Kidney glomerular epithelial cell (primary cell): ENCODE measurements around the gene DEPDC4.
"Not testable (repeated sequence)": the region's sequence is repeated elsewhere in the genome, so short reads cannot be mapped to it uniquely, and the experiment has no call there.

Experiments used
- DNase-seq: peaks from one replicate; lab custom pipeline; 2025; lab: John Stamatoyannopoulos, UW

DEPDC4 gene

DNA sequence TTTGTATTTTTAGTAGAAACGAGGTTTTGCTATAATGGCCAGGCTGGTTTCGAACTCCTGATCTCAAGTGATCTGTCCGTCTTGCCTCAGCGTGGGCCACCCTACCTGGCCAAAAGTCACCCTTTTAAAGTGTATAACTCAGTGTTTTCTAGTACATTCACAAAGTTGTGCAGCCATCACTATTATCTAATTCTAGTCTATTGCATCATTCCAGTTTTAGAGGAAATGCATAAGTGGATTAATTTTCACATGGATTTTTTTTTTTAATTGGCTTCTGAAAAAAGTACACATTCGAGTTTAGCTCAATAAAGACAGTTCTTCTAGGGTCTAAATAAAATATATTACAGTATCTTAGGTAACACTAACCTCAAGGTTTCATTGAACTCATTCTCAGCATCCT is 3.7 kb downstream of the DEPDC4 start:
- DNase-seq: no peak

DNA sequence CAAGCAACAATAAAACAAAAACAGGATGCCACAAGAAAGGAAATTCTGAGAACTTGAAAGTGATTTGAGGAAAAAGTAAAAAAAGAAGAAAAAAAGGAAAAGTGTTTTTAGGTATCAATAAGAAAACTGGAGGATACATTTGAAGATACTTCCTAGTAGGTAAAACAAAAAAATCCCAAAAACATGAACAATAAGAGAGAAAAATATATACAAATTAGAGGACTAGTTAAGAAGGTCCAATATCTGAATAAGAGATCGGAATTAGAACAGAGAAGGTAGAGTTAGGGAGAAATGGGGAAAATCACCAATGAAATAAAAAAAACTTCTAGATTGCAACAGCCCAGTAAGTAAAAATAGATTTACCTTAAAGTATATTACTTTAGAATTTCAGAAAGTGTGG is 8.8 kb downstream of the DEPDC4 start:
- DNase-seq: no peak

DNA sequence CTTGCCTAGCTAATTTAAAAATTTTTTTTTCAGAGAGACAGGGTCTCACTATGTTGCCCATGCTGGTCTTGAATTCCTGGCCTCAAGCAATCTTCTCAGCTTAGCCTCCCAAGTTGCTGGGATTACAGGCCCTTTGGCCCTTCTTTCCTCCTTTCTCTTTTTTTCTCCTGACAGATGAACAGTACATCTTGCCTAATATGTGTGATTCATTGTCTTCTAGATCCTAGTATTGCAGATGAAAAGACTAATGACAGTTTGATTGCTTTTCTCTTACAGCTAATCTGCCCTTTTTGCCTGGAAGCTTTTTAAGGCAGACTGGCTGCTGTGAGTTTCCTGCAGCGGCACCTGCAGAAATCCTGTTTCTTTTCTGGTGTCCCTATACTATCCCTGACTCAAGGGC is 12.0 kb downstream of the DEPDC4 start:
- DNase-seq: no peak

DNA sequence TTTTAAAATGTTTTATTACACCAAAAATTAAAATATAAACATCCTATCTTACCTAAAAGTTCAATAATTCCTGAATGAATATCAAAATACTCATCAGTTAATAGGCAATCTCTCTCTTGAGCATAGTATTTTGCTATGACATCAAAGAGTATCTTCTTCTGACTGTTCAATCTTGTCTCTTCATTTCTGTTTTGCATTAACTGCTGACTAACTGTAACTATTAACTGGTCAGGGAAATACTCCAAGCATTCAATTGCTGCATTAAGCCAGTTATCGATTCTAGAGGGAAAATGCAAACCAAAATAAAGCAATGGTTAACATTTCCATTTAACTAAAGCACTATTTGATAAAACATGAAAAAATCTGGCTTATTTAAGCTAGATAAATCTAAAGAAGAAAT is 13.4 kb downstream of the DEPDC4 start:
- DNase-seq: peak; percentile 2

DNA sequence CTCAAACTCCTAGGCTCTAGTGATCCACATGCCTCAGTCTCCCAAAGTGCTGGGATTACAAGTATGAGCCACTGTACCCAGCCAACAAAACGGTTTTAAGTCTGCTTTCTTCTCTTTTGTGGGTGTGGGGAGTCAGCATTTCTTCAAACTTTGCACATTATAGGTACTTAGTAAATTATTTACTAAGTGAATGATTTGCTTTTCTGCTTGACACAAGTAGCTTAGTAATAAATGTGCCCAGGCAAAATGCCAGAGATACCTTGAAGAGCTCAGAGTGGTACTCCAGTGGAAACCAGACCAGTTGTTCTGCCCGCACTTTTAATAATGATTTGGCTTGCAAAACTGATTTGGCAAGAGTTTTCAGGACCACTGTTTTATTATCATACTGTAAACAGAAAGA is 15.0 kb downstream of the DEPDC4 start:
- DNase-seq: peak; percentile 82

DNA sequence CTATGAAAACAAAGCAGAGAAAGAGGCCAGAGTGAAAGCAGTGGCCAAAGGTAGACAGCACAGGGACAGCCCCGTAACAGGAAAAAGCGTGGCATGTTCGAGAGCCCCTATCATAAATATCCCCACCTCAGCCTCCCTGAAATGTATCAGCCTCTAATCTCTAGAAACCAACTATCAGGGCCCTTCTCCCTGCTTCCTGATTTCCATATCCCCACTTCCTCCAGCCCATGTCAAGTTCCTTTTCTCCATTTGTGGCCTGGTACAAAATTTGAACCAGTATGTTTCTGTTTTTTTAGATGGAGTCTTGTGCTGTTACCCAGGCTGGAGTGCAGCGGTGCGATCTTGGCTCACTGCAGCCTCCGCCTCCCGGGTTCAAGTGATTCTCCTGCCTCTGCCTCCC is 16.9 kb downstream of the DEPDC4 start:
- no peak for DNase-seq

DNA sequence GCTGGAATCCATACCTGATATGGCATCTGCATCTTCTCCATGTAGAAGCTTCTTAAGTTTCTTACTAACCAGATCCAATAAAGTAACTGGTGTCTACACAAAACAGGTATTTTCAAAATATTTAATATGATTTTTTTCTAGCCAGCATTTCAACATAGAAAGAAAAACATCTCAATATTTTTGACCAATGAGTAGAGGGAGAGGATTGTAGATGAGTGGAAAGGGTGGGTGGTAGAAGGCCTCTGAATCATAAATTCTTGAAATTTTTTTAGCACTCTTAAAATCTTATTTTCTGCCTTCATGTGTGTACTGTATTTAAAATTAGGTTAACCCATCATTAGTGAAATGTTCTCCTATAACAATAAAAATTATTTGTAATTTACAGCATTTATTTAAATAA is 18.0 kb downstream of the DEPDC4 start:
- DNase-seq: no peak

DNA sequence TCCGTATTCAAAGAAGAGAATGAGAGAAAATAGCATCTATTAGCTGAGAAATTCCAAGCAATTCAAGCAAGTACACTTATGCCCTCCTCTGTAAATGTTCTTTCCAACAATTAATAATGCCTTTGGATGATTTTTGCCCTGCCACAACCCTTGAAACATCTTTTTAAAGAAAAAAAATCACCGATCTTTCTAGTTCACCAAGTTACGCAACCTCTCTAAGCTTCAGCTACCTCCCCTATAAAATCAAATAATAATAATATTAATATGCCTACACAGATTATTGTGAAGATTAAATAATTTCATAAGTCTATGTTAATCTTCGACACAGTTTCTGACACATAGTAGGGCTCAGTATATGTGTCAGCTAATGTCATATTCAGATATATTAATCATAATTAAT is 19.1 kb downstream of the DEPDC4 start:
- no peak for DNase-seq

DNA sequence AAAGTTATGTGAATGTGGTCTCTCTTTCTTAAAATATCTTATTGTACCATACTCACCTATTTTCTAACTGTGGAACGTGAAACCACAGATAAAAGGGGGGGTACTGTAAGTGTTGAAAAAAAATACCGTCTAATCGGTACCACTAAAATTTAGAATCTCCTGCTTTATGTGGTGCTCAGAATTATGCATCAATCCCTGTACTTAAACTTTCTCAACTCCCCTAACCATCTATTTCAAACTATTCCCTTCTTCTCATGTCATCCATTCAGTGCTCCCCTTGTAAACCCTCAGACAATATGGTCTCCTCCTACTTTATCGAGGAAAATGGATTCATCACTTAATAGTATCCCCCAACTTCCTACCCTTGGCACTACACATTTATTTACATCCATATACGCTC is 23.7 kb downstream of the DEPDC4 start:
- no peak for DNase-seq

DNA sequence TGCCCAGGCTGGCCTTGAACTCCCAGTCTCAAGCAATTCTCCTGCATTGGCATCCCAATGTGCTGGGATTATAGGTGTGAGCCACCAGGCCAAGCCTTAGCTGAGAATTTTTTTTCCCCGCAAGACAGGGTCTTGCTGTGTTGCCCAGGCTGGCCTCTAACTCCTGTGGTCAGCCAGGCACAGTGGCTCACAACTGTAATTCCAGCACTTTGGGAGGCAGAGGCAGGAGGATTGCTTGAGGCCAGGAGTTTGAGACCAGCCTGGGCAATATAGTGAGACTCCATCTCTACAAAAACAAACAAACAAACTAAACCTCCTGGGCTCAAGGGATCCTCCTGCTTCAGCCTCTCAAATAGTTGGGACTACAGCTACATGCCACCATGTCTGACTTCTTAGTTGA is 27.3 kb downstream of the DEPDC4 start:
- no peak for DNase-seq

DNA sequence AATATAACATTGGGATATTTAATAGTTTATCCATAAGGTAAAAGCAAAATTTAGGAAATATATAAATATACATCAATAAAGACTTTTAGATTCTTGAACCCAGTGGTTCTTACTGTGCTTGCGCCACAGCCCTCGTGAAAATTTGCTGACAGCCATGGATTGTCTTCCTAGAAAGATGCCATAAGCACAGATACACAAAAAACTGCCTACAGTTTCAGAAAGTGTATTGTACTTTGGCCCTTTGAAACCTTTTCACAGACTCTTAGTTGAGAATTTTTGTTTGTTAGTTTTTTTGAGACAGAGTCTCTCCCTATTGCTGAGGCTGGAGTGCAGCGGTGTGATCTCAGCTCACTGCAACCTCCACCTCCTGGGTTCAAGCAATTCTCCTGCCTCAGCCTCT is 28.1 kb downstream of the DEPDC4 start:
- DNase-seq: no peak

DNA sequence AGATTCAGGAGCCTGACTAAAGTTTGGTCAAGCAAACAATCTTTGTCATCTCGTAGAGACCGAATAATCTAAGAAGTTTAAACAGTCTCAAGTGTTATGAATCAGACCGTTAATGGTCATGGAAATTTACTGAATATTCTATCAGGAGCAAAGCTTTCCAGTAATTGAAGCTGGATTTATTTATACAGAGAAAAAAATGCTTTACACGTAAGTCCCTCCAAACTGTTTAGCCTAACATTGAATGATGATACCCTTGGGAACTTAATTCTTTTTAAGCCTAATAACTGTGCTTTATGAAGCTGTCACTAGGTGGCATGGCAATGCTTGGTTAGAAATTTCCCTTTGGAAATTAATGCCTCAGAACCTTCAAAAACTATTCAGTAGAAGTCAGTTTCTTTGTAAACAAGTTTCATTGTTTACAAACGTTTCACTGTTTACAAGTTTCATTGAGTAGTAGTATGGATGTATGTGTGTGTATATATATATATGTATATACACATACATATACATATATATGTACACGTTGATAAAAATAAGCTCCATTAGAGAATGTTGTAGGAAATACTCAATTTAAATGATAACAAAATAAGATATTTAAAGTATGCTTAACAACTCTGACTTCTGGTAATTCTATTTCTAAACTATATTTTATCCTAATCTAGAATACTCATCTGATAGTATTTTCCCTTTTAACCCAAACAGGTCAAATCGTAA is 32.1 kb downstream of the DEPDC4 start:
- peak; percentile 29 for DNase-seq

DNA sequence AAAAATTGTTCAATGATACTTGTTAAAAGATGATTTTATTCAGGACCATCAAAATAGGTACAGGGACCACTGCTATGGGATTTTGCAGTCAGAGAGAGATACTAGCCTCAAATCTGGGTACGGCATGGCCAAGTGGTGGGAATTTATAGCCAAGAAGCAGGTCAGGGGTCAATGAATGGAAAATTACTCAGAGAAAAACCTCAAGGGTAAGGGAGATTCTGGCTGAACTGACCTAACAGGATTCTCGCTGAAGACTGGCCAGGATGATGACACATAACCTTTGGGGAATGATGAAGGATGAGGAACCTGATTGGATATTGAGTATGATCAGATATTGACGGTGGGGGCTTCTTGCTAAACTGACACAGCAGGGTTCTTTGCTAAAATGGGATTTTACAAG is 32.7 kb downstream of the DEPDC4 start:
- DNase-seq: no peak

DNA sequence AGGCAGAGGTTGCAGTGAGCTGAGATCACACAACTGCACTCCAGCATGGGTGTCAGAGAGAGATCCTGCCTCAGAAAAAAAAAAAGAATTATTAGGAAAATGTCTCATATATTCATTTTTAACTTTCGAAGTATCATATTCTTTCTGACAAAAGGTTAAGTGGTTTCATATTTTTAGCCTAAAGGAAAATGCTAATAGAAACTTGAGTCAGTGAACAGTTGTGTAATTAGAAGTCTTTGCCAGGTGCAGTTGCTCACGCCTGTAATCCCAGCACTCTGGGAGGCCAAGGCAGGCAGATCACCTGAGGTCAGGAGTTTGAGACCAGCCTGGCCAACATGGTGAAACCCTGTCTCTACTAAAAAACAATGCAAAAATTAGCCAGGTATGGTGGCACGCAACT is 35.0 kb downstream of the DEPDC4 start:
- not testable (repeated sequence) for DNase-seq

DNA sequence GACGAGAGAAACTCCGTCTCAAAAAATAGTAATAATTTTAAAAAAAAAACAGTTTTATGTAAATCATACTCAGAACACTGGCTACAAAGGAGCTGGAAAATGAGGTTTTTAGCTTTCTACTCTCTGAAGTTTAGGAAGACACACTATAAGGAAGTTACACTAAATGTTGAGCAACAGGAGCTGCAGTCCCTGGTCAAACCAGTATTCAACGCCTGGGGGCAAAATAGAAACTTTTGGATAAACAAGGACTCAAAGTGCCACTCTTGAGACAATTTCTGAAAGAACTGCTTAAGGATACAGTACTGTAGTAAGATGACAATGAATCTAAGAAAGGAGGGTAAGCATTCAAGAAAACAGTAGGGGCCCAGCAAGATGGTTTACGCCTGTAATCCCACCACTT is 37.0 kb downstream of the DEPDC4 start:
- DNase-seq: no peak

DNA sequence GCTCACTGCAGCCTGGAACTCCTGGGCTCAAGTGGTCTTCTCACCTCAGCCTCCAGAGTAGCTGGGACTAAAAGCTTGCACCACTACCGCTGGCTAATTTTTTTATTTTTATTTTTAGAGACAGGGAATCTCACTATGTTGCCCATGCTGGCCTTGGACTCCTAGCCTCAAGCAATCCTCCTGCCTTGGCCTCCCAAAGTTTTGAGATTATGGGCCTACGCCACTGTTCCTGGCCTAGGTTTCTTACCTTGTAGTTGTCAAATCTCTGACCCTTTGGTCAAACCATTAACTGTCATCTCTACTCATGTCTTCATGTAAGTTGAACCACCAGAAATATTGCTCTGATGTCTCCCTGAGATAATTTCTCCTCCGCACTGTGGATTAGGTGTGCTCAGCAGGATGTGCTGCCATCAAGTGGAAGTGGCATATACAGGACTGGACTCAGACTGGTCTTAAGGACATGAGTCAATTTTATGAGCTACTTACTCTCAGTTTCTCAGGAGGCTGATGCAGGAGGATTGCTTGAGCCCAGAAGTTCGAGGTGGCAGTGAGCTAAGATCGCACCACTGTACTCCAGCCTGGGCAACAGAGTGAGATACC is 37.7 kb downstream of the DEPDC4 start:
- no peak for DNase-seq

DNA sequence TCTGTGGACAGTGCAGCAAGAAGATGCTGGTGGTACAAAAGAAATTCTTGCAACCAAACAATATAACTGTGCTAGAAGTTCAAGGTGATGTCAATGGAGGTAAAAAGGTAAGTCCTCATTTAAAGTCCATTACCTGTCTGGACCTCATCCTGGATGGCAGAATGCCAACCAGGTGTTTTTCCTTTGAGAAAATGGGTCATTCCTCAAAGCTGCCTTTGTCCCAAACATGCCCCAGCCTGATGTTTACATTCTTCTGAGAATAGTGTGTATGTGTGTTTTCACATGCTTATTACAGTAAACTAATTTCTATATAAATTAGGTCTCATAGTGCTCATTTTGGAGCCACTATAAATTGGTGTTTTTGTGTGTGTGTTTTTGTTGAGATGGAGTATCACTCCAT is 41.4 kb downstream of the DEPDC4 start:
- DNase-seq: no peak

DNA sequence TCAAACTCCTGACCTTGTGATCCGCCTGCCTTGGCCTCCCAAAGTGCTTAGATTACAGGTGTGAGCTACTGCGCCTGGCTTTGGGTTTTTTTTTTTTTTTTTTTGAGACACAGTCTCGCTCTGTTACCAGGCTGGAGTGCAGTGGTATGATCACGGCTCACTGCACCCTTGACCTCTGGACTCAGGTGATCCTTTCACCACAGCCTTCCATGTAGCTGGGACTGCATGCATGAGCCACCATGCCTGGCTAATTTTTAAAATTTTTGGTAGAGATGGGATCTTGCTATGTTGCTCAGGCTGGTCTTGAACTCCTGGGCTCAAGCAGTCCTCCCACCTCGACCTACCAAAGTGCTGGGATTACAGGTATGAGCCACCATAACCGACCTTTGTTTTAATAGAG is 44.7 kb downstream of the DEPDC4 start:
- not testable (repeated sequence) for DNase-seq

DNA sequence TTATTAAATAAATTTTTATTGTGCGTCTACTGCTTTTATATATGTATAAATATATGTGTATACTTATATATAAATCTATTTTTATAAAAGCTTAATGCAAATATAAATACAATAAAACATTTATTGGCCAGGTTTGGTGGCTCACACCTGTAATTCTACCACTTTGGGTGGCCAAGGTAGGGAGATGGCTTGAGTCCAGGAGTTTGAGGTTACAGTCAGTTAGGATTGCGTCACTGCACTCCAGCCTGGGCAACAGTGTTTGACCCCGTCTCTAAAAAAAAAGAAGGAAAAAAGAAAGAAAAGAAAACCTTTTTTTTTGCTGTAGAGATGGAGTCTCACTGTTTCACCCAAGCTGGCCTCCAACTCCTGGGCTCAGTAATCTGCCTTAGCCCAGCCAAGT is 45.4 kb downstream of the DEPDC4 start:
- no peak for DNase-seq

DNA sequence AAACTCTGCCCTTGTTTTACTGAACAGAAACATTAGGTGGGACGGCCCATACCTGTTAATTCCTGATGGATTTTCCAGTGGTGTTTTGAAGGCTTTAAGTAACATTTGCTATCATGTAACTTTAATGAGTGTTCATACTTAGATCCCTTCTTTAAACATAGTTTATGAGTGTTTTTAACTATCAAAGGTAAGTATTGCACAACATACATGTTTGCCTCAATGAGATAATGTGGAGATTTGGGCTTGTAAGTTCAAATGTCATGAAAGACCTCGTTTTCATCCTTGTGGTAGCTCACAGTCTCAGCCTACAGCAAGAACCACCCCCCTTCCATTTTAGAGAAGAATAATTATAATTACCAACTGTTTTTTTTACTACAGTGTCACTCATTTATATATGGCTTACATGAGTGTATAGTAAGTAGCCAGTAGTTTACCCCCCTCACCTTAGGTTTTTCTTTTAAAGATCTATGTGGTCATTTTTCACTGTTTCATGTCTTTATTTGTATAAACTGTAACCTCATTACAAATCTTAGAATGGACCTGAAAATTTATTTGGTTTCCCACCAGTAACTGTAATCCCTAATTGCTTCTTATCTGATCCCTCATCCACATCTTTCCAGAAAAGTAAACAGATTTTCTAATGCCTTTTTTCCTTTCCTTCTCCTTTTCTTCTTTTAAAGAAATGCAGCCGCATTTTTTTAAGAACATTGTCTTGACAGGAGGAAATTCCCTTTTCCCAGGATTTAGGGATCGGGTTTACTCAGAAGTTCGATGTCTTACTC is 47.4 kb downstream of the DEPDC4 start:
- DNase-seq: no peak

DNA sequence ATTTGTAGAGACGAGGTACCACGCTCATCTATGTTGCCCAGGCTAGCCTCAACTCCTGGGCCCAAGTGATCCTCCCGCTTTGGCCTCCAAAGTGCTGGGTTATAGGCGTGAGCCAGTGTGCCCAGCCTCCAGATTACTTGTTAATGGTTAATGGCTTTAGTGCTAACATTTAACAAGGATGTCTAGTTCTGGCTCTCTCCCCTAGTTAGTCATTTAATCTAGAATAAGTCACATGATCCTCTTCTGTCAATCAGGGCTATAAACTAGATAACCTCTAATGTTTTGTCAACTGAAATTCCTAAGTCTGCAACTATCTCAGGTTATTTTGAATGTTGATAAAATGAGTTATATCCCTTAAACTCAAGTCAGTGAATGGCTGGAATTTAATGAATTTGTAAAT is 50.5 kb downstream of the DEPDC4 start:
- DNase-seq: no peak

DNA sequence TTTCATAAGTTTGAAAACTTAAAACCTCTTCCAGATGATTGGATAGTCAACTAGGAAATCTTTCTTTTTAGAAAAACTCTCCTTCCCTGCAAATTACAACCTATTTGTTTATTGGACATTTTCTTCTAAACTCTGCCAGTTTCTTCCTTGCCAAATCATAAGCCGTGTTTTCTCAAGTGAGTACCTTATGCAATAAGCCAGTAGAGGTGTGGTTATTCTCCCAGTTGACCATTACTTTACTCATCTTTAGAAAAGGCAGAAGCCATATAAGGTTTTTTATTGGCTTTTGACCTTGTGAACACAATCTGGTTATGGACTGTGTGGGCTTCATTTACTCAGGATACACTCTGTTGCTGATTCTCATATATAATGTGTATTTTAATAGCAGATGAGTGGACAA is 51.7 kb downstream of the DEPDC4 start:
- DNase-seq: no peak

DNA sequence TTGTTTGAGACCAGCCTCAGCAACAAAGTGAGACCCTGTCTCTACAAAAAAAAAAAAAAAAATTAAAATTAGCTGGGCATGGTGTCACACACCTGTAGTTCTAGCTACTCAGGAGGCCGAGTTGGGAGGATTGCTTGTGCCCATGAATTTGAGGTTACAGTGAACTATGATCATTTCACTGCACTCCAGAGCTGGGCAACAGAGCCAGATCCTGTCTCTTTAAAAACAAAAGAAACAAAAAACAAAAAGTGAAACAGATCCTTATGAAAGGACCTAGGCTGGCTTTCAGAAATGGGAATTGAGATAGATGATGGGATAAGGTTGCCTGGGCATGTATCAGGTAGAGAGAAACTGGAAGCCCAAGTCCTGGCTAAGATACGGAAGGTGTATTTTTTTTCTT is 52.4 kb downstream of the DEPDC4 start:
- no peak for DNase-seq
